8988T (cell line): ENCODE results near the gene TEX19.

ENCODE experiments used
- DNase-seq: peaks from one replicate; pipeline ENCODE4 v3.0.0; 2011

The TEX19 gene

GRCh38 chr17:82322526-82323453, 36.3 kb upstream of the TEX19 start:
- DNase-seq: no peak

GRCh38 chr17:82323514-82324234, 35.4 kb upstream of the TEX19 start:
- no peak for DNase-seq

GRCh38 chr17:82324566-82325285, 34.3 kb upstream of the TEX19 start:
- no peak for DNase-seq

GRCh38 chr17:82325286-82326180, 33.5 kb upstream of the TEX19 start:
- DNase-seq: no peak

- DNase-seq: no peak
Observed at GRCh38 chr17:82327289-82327688, 31.8 kb upstream of the TEX19 start.

GRCh38 chr17:82327757-82328140, 31.3 kb upstream of the TEX19 start:
- no peak for DNase-seq

GRCh38 chr17:82328141-82328993, 30.7 kb upstream of the TEX19 start:
- no peak for DNase-seq

- no peak for DNase-seq
Observed at GRCh38 chr17:82328994-82329507, 30.0 kb upstream of the TEX19 start.

- no peak for DNase-seq
Observed at GRCh38 chr17:82329683-82330321, 29.2 kb upstream of the TEX19 start.

- DNase-seq: peak; percentile 80
Observed at GRCh38 chr17:82330322-82331239, 28.5 kb upstream of the TEX19 start.

GRCh38 chr17:82331345-82331939, 27.6 kb upstream of the TEX19 start:
- no peak for DNase-seq

- no peak for DNase-seq
Observed at GRCh38 chr17:82332669-82333278, 26.3 kb upstream of the TEX19 start.

- DNase-seq: no peak
Observed at GRCh38 chr17:82333279-82334171, 25.5 kb upstream of the TEX19 start, which contains the start of gene SECTM1. TSS of gene SECTM1 (minus strand) at chr17:82333766. CDS start at chr17:82327240, 6,526 bp downstream.

GRCh38 chr17:82334204-82334621, 24.8 kb upstream of the TEX19 start:
- no peak for DNase-seq

GRCh38 chr17:82334622-82335394, 24.2 kb upstream of the TEX19 start:
- DNase-seq: no peak

GRCh38 chr17:82338858-82339633, 20.0 kb upstream of the TEX19 start:
- no peak for DNase-seq
